COLO668 (cell line): ENCODE results near the gene PLG.
A peak's percentile ranks its signal among the peaks of the same experiment; 100 is the strongest.
"Not testable (repeated sequence)": the region's sequence is repeated elsewhere in the genome, so short reads cannot be mapped to it uniquely, and the experiment has no call there.

Source experiments
- DNase-seq: peaks from one replicate; lab custom pipeline; 2025; ENCODE audit not compliant: unreplicated experiment; lab: John Stamatoyannopoulos, UW

The PLG gene

DNA sequence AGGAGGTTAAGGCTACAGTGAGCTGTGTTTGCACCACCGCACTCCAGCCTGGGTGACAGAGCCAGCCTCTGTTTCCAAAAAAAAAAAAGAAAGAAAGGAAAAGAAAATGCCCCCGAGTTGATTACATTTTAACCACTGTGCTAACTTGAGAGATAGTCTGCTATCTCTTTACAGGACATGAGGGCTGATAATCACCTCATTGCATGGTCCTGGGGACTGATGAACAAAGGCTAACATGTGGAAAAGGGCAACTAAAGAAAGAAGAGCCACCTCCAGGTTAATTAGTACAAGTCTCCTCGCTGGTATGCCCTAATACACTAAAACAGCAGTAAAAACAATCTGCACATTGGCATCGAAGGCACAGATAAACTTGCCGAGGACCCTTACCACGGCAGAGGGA, 4.2 kb upstream of the PLG start:
- no peak for DNase-seq

DNA sequence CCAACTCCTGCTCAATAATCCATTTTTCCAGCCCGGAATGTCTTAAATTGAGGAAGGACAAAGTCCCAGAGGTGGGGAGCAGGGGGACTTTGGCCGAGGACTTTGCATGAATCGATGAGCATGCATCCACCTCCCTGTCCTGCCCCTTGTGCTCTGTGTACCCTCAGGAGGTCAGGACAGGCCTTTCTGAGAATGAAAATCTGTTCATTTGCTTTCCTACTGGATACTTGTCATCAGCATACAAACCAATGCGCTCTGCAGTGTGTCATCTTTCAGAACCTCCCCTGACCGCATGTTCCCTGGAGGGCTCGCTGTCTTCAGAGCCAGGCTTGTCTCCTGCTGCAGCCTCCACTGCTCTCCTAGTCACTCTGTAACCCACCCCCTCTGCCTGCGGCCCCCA, 2.6 kb downstream of the PLG start:
- not testable (repeated sequence) for DNase-seq

DNA sequence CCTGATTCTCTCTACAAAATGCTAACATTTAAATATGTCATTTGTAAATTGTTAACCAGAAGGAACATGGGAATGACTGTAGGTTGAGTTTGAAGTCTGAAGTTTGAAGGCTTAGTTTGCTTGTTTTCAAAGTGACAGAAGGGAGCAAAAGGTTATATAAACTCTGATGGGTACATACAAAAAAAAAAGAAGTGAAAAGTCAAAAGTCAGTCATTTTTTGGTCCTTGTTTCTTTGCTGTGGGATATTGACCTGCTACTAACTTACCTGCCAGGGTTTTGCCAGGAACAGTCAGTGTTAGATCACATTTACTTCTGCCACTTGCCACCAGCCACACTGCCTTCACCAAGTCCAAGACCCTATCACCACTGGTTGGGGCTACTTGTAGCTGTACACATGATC, 6.9 kb downstream of the PLG start:
- not testable (repeated sequence) for DNase-seq

GRCh38 chr6:160714731-160715316, 12.8 kb downstream of the PLG start:
- DNase-seq = no peak

GRCh38 chr6:160730911-160731310, 28.9 kb downstream of the PLG start:
- no peak for DNase-seq

DNA sequence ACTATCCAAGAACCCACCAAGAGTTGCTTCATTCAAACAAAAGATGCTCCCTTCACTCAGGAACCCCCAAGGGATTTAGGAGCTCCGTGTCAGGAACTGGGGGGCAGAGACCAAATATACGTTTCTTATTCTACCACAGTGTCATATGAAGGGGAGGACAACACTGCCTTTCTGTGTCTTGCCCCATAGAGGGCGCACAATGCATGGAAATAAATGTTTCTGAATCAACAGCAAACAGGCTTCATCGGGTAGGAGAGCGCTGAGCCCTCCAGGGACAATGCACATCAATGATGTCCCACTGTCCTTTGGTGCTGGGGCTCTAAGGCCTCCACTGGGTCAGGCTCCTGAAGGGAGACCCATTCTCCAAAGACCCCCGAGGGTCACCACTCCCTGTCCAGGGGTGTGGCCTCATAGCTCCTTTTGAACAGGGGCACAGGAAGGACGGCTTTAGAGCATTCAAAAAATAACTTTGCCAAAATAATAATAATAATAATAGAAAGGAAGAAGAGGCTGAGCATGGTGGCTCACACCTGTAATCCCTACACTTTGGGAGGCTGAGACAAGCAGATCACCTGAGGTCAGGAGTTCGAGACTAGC, 31.1 kb downstream of the PLG start:
- DNase-seq = no peak

DNA sequence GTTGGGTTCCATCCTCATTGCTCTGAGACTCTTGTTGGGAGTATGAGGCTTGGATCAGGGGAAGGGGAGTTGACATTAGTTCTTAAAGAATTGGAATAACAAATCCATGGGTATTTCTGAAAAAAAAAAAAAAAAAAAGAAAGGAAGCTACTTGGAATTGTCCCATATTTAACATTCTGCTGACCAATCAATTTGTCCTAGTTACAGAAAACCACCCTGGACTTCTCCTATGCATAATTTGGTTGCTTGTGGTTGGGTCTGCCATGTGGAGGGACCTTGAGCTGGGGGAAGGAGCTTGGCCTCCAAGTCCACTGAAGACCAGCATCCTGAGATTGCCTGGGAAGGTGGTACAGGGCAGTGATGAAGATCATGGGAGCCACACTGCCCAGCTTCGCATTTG, 32.6 kb downstream of the PLG start:
- no peak for DNase-seq

DNA sequence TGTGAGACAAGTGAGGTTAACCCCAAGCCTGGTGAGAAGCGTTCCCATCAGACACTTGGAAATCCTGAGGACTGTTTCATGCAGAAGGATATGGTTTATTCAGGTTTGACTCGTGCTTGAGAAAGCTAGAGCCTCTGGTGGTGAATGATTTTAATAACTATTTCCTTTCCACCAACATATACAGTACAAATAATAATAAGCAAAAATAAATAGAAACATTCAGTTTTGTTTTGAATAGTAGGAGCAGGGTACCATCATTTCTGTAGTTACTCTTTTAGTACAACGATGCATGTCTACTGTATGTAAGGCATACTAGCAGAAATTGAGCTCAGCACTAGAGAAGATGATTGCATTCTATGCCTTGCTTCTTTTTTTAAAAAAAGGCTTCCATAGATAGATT, 33.5 kb downstream of the PLG start:
- DNase-seq = no peak

GRCh38 chr6:160737934-160738333, 35.9 kb downstream of the PLG start:
- DNase-seq = no peak

DNA sequence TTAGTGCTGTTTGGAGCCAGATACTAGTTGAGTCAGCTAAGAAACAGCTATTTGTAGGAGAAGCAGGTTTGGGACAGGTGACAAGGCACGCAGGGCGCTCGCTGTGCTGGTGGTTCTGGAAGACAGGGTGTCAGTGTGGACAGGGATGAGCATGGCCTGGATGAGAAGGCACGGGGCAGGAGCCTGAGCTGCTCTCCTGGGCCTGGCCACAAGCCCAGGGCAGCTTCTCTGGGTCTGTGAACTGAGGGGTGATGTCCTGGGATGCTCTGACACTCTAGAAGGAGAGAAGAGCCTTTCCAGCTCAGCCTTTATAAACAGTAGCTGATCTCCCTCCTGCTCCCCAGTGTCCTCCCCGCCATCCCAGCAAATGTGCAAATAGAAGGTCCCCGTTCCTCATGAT, 37.9 kb downstream of the PLG start:
- no peak for DNase-seq

GRCh38 chr6:160741012-160741411, 39.0 kb downstream of the PLG start:
- DNase-seq = not testable (repeated sequence)

- no peak for DNase-seq
Measured at GRCh38 chr6:160742090-160742489, 40.0 kb downstream of the PLG start.

DNA sequence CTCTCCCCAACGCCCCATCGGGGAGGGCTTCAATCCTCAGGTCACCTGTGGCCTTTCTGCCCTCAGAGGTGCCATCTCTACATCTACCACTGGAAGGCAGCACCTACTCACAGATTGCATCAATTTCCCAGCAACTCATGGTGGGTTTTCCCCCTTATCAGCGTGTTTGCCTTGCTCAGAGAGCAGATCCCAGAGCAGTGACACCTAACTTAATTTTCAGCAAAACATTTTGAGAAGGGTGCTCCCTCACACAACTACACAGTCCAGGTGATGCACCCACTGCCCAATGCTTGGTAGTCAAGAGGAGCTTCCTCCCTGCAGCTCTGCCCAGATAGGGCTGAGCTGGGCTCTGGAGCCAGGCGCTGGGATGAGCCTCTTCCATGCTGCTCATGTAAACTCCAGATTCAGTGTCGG, 48.2 kb downstream of the PLG start:
- no peak for DNase-seq

GRCh38 chr6:160753211-160753610, 51.2 kb downstream of the PLG start:
- DNase-seq = not testable (repeated sequence)

GRCh38 chr6:160755165-160755564, 53.1 kb downstream of the PLG start:
- no peak for DNase-seq

GRCh38 chr6:160756021-160756420, 54.0 kb downstream of the PLG start:
- DNase-seq = no peak

- DNase-seq = no peak
Measured at GRCh38 chr6:160756871-160757270, 54.8 kb downstream of the PLG start.

- DNase-seq = no peak
Measured at GRCh38 chr6:160764847-160765246, 62.8 kb downstream of the PLG start.

GRCh38 chr6:160765412-160765811, 63.4 kb downstream of the PLG start:
- no peak for DNase-seq

DNA sequence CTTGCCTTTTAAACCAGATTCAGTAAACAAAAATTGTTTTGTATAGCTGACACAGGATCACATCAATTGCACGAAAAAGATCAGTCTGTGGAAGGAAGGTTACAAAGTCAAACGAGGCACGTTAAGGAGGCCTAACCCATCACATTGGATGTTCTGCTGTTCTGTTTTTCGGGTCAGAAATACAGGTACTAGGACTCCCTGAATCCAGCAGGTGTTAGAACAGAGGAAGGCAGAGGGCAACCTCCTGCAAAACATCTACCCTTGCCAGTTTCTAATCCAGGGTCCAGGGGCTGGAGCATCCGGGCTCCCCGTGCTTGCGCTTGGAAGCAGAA, 64.6 kb downstream of the PLG start:
- DNase-seq = no peak

DNA sequence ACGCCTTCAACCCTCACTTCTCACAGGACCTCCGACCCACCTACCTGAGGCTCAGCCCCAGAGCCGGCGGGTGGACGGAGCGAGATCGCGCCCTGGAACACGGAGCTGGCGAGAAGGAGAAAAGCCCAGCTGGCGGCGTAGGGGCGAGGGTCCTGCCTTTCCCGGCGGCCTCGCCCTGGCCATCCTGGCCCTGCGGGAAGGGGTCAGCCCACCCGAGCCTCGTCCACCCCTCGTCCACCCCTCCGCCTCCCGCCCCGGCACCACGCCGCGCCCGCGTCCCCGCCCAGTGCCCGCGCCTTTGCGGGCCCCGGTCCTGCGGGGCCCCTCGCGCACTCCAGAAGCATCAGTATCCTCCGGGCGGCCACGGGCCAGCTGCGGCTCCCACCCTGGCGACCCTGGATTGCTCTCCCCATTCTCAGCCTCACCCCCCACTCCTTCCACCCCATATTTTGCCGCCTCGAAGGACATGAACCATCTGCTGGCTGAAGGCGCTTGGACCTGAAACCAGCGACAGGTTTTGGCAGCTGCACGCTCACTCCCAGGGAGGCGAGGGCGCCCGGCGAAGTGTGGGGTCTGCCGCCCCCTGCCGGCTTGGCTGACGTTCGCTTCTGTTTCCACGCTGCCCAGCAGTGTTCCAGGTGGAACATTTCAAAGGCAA, 65.1 kb downstream of the PLG start:
- peak; percentile 34 for DNase-seq

GRCh38 chr6:160767647-160768019, 65.6 kb downstream of the PLG start:
- DNase-seq = no peak

- DNase-seq = no peak
Measured at GRCh38 chr6:160768101-160768500, 66.1 kb downstream of the PLG start.
